Muscle layer of colon (tissue), 2 donors: ENCODE data around the gene TSC2.
A peak's percentile ranks its signal among the peaks of the same experiment; 100 is the strongest.

Experiments
- H3K27ac ChIP-seq: one replicate; pipeline ENCODE4 v1.7.0; 2013; ENCODE audit warnings: low read depth, mild to moderate bottlenecking, low read length, moderate library complexity
- H3K27me3 ChIP-seq, 2 donors: one replicate each; pipeline ENCODE4 v1.7.0; 2013; ENCODE audit warnings: low read length in 2 of 2, mild to moderate bottlenecking in 2 of 2; ENCODE audit not compliant: insufficient read depth in 2 of 2, control insufficient read depth in 1 of 2
- H3K36me3 ChIP-seq: one replicate; pipeline ENCODE4 v1.7.0; 2013; ENCODE audit warnings: mild to moderate bottlenecking, low read length; ENCODE audit not compliant: insufficient read depth
- H3K4me1 ChIP-seq: one replicate; pipeline ENCODE4 v1.7.0; 2013; ENCODE audit warnings: mild to moderate bottlenecking, low read length; ENCODE audit not compliant: insufficient read depth
- H3K4me3 ChIP-seq, 2 donors: one replicate each; pipeline ENCODE4 v1.7.0; 2013; ENCODE audit warnings: low read length in 2 of 2, low read depth in 1 of 2, mild to moderate bottlenecking in 1 of 2, moderate library complexity in 1 of 2
- H3K9ac ChIP-seq: one replicate; pipeline ENCODE4 v1.7.0; 2013; ENCODE audit warnings: low read length
- H3K9me3 ChIP-seq: one replicate; pipeline ENCODE4 v1.7.0; 2013; ENCODE audit warnings: mild to moderate bottlenecking, low read length
- donor health status: abdominal sarcoma.
- donor health status: Adenocarcinoma of cecum.

The TSC2 gene

GRCh38 chr16:2047330-2048115, at the start of gene TSC2, which contains the start of gene NTHL1:
Gene TSC2, plus strand, starts transcription at chr16:2047985. Its CDS starts 631 bp downstream, at chr16:2048616.
Gene NTHL1, minus strand, starts transcription at chr16:2047834. Its CDS starts 11 bp downstream, at chr16:2047823.
- no peaks in the 10 kb centered on the region for H3K27me3 ChIP-seq
- H3K9me3 ChIP-seq: no peaks in the 10 kb centered on the region
- H3K9ac ChIP-seq: peak within 1 kb of the TSS; percentile 18
- peaks cover 26% of the 10 kb centered on the region for H3K4me1 ChIP-seq
- peak within 1 kb of the TSS; percentile 63 to 96 for H3K4me3 ChIP-seq
- H3K36me3 ChIP-seq: peaks cover 25% of the 10 kb centered on the region
- H3K27ac ChIP-seq: peak within 1 kb of the TSS; percentile 92

- peaks cover 10% of the 10 kb centered on the region for H3K4me1 ChIP-seq
- H3K4me3 ChIP-seq: no peak overlapping the region
- no peak overlapping the region for H3K27ac ChIP-seq
- H3K36me3 ChIP-seq: peaks cover 42% of the 10 kb centered on the region
- H3K9ac ChIP-seq: no peak overlapping the region
- H3K9me3 ChIP-seq: no peaks in the 10 kb centered on the region
- peaks cover 0 to under 1% of the 10 kb centered on the region in 2 donors for H3K27me3 ChIP-seq
Observed at GRCh38 chr16:1998360-1998835, 49.4 kb upstream of the TSC2 start.

GRCh38 chr16:1998852-1999801, 48.7 kb upstream of the TSC2 start:
- Histone ChIP-seq H3K27ac (no peak overlapping the region), H3K9me3 (no peaks in the 10 kb centered on the region), H3K4me1 (peaks cover 14% of the 10 kb centered on the region), H3K9ac (no peak overlapping the region), H3K27me3 (no peaks in the 10 kb centered on the region), H3K36me3 (peaks cover 45% of the 10 kb centered on the region), H3K4me3 (no peak overlapping the region)

- no peak overlapping the region for H3K27ac ChIP-seq
- H3K4me3 ChIP-seq: no peak overlapping the region
- no peak overlapping the region for H3K9ac ChIP-seq
- H3K4me1 ChIP-seq: peaks cover 20% of the 10 kb centered on the region
- H3K36me3 ChIP-seq: peaks cover 45% of the 10 kb centered on the region
- no peaks in the 10 kb centered on the region for H3K9me3 ChIP-seq
- no peaks in the 10 kb centered on the region for H3K27me3 ChIP-seq
Observed at GRCh38 chr16:1999866-2000514, 47.8 kb upstream of the TSC2 start.

GRCh38 chr16:2001035-2001434, 46.8 kb upstream of the TSC2 start:
- H3K9ac ChIP-seq: no peak overlapping the region
- H3K4me1 ChIP-seq: peaks cover 23% of the 10 kb centered on the region
- H3K4me3 ChIP-seq: no peak overlapping the region
- no peaks in the 10 kb centered on the region for H3K9me3 ChIP-seq
- H3K36me3 ChIP-seq: peaks cover 45% of the 10 kb centered on the region
- no peaks in the 10 kb centered on the region for H3K27me3 ChIP-seq
- no peak overlapping the region for H3K27ac ChIP-seq

- H3K9ac ChIP-seq: no peak overlapping the region
- H3K4me1 ChIP-seq: peaks cover 22% of the 10 kb centered on the region
- H3K27ac ChIP-seq: no peak overlapping the region
- H3K4me3 ChIP-seq: no peak overlapping the region
- H3K36me3 ChIP-seq: peaks cover 44% of the 10 kb centered on the region
- H3K27me3 ChIP-seq: no peaks in the 10 kb centered on the region
- no peaks in the 10 kb centered on the region for H3K9me3 ChIP-seq
Observed at GRCh38 chr16:2001456-2002355, 46.1 kb upstream of the TSC2 start.

- Histone ChIP-seq H3K36me3 (peaks cover 41% of the 10 kb centered on the region), H3K27ac (no peak overlapping the region), H3K4me1 (peaks cover 23% of the 10 kb centered on the region), H3K4me3 (no peak overlapping the region), H3K9me3 (no peaks in the 10 kb centered on the region), H3K27me3 (no peaks in the 10 kb centered on the region), H3K9ac (no peak overlapping the region)
Observed at GRCh38 chr16:2002406-2003230, 45.2 kb upstream of the TSC2 start.

- Histone ChIP-seq H3K9ac (no peak overlapping the region), H3K27ac (no peak overlapping the region), H3K27me3 (no peaks in the 10 kb centered on the region), H3K36me3 (peaks cover 44% of the 10 kb centered on the region), H3K9me3 (no peaks in the 10 kb centered on the region), H3K4me1 (peaks cover 30% of the 10 kb centered on the region), H3K4me3 (no peak overlapping the region)
Observed at GRCh38 chr16:2003231-2003826, 44.5 kb upstream of the TSC2 start.

- Histone ChIP-seq H3K27me3 (no peaks in the 10 kb centered on the region), H3K9me3 (no peaks in the 10 kb centered on the region), H3K9ac (no peak overlapping the region), H3K27ac (no peak overlapping the region), H3K4me3 (no peak overlapping the region), H3K36me3 (peaks cover 44% of the 10 kb centered on the region), H3K4me1 (peaks cover 37% of the 10 kb centered on the region)
Observed at GRCh38 chr16:2003827-2004641, 43.8 kb upstream of the TSC2 start.
